SK-N-SH treated with all-trans-retinoic acid at 6 μM for 48 hours (cell line): ENCODE measurements around the gene C8G.

Experiments
- ARNTL ChIP-seq: fragments of 450-650 bp; formaldehyde crosslinking; IDR thresholded peaks from 2 replicates; pipeline ENCODE4 v1.5.0; 2020; ENCODE audit warnings: low read depth, mild to moderate bottlenecking, moderate library complexity, borderline replicate concordance
- BACH2 ChIP-seq: fragments of 250-450 bp; sonication (Bioruptor Pico); IDR thresholded peaks from 2 replicates; pipeline ENCODE4 v1.9.0; 2021; ENCODE audit warnings: mild to moderate bottlenecking, borderline replicate concordance
- RARB ChIP-seq: fragments of 250-450 bp; sonication (Bioruptor Pico); IDR thresholded peaks from 2 replicates; pipeline ENCODE4 v1.8.0; 2021; ENCODE audit warnings: mild to moderate bottlenecking, moderate library complexity

DNA sequence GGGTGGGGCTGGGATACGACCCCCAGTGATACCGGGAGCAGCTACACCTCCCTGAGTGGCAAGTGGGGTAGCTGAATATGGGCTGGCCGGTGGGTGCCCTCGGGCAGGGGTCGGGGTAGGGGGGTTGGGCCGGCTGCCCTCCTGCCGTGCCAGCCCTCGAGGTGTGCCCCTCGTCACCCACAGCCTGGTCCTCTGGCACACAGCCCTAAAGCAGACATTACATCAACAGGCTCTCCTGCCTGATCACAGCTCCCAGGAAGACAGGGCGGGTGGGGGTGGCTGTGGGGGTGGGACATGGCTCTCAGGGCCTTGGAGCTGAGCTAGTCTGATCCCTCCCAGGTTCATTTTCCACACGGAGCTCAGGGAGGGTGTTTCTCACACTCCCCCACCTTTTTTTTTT, 23.7 kb upstream of the C8G start:
- TF ChIP-seq RARB (CRISPR knock-in tag), result no peak
- TF ChIP-seq ARNTL (CRISPR knock-in tag), result no peak
- TF ChIP-seq BACH2 (CRISPR knock-in tag), result no peak
